Measurements from ENCODE around the gene LSM5.

DNA sequence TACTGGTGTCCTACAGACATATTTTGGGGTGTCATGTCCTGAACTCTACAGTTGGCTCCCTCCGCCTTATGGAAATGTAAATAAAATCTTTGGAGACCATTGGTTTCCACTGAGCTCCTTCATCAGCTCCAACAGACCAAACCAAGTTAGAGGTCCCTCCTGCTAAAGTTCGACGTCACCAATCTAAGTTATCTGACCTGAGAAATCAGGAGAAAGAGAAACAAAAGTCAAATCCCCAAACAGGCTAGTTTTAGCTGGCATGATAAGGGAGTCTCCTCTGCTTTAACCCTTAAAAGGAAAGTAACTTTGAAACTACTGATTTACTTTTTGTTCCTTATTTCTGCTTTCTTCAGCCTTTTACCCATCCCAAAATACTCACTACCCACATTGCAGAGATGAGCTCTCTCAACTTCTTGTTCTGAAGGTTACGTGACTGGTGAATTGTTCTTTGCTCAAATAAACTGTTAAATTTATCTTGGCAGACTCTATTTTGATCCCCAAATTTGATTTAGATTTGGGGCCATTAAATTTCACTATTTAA lies 45.1 kb upstream of the LSM5 start:
- TF ChIP-seq, protein P1, sequence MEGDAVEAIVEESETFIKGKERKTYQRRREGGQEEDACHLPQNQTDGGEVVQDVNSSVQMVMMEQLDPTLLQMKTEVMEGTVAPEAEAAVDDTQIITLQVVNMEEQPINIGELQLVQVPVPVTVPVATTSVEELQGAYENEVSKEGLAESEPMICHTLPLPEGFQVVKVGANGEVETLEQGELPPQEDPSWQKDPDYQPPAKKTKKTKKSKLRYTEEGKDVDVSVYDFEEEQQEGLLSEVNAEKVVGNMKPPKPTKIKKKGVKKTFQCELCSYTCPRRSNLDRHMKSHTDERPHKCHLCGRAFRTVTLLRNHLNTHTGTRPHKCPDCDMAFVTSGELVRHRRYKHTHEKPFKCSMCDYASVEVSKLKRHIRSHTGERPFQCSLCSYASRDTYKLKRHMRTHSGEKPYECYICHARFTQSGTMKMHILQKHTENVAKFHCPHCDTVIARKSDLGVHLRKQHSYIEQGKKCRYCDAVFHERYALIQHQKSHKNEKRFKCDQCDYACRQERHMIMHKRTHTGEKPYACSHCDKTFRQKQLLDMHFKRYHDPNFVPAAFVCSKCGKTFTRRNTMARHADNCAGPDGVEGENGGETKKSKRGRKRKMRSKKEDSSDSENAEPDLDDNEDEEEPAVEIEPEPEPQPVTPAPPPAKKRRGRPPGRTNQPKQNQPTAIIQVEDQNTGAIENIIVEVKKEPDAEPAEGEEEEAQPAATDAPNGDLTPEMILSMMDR (IDR thresholded peaks at IDR 0.05): no peak
- TF ChIP-seq EP300 (IDR thresholded peaks at IDR 0.05): no peak

All from ovary (tissue), 3 donors.